Spleen (tissue), 11 donors: ENCODE results near the gene FBLN2. TPM values are rescaled to one million over a fixed set of nuclear protein-coding genes. Genes with fewer than 3 reads are reported as not detected.

Source experiments
- DNase-seq: peaks from one replicate; pipeline ENCODE4 v3.0.0-alpha.2; 2020
- H3K27ac ChIP-seq, 8 donors: fragments of 200-600 bp; sonication (generic) in 7 of 8; 1 replicate in 4 of 8; 2 replicates in 4 of 8; pipeline versions ENCODE4 v1.5.0 to v1.8.0; 2016 to 2021; ENCODE audit warnings: inconsistent platforms in 4 of 8, mild to moderate bottlenecking in 4 of 8, moderate library complexity in 1 of 8
- H3K27me3 ChIP-seq, 7 donors: fragments of 200-600 bp; sonication (generic) in 6 of 7; replicated peaks in 1 of 7; 1 replicate in 4 of 7; 2 replicates in 3 of 7; pipeline versions ENCODE4 v1.5.0 to v1.8.0; 2016 to 2021; ENCODE audit warnings: inconsistent platforms in 3 of 7, mild to moderate bottlenecking in 1 of 7
- H3K36me3 ChIP-seq, 6 donors: fragments of 200-600 bp; sonication (generic) in 5 of 6; 1 replicate in 4 of 6; 2 replicates in 2 of 6; pipeline versions ENCODE4 v1.5.0 to v1.8.0; 2016 to 2021; ENCODE audit warnings: inconsistent platforms in 2 of 6
- H3K4me1 ChIP-seq, 6 donors: fragments of 200-600 bp; sonication (generic) in 5 of 6; 1 replicate in 3 of 6; 2 replicates in 3 of 6; pipeline versions ENCODE4 v1.5.0 to v1.8.0; 2016 to 2021; ENCODE audit warnings: inconsistent platforms in 3 of 6
- H3K4me3 ChIP-seq, 8 donors: fragments of 200-600 bp; sonication (generic) in 7 of 8; 1 replicate in 4 of 8; 2 replicates in 4 of 8; pipeline versions ENCODE4 v1.5.0 to v1.8.0; 2016 to 2021; ENCODE audit warnings: inconsistent platforms in 4 of 8, mild to moderate bottlenecking in 4 of 8, moderate library complexity in 2 of 8
- H3K9me3 ChIP-seq, 8 donors: fragments of 200-600 bp; sonication (generic) in 7 of 8; 1 replicate in 4 of 8; 2 replicates in 4 of 8; pipeline versions ENCODE4 v1.5.0 to v1.8.0; 2016 to 2021; ENCODE audit warnings: inconsistent platforms in 4 of 8
- POLR2A ChIP-seq, 3 donors: fragments of 450-650 bp; IDR thresholded peaks; one replicate each; pipeline ENCODE4 v1.5.1; 2017; ENCODE audit warnings: antibody characterized with exemption in 3 of 3, mild to moderate bottlenecking in 1 of 3
- POLR2AphosphoS5 ChIP-seq, 3 donors: sonication (generic); formaldehyde crosslinking; IDR thresholded peaks; one replicate each; pipeline ENCODE4 v1.5.1; 2017; ENCODE audit warnings: antibody characterized with exemption in 3 of 3
- WGBS, 5 donors: extraction: QIAGEN DNeasy Blood & Tissue Kit in 3 of 5; methylation state at CpG; one replicate each; pipeline versions ENCODE4 v1.1.5 to v1.1.7; 2013 to 2018; 5-methylcytosine and 5-hydroxymethylcytosine counted together
- intact Hi-C: fragments of 100-400 bp; cut with DNase I; formaldehyde crosslinking; loops from one replicate; pipeline ENCODE4 v1.15.0; 2023; ENCODE audit warnings: low total_unique reads
- polyA plus RNA-seq, 3 donors: library from polyadenylated mRNA; stranded (reverse); fragments of 200-250 nt; gene quantifications; one replicate each; pipeline ENCODE4 v1.2.1, GENCODE V29; 2013
- total RNA-seq, 7 donors: library from RNA; depleted of rRNA in 3 of 7; stranded (reverse); fragments of >200 nt in 3 of 7; fragmentation: NEBNext Ultra II Directional in 4 of 7; extraction: Animal tissue kit (Norgen Biotek cat#: 25700) in 4 of 7; gene quantifications; one replicate each; pipeline versions ENCODE4 v1.1.0 to v1.2.1, GENCODE V29; 2016 to 2021
- TF ChIP-seq, protein P1 (sequence below), 11 experiments: fragments of 200-600 bp in 7 of 11; fragments of 450-650 bp in 4 of 11; sonication (generic) in 4 of 11; IDR thresholded peaks in 8 of 11; conservative IDR thresholded peaks in 3 of 11; 1 replicate in 7 of 11; 2 replicates in 4 of 11; pipeline versions ENCODE4 v1.4.0 to v1.8.0; 2016 to 2021; ENCODE audit warnings: antibody characterized with exemption in 11 of 11, inconsistent platforms in 4 of 11, mild to moderate bottlenecking in 1 of 11
- donor health status: healthy with polysubstance abuse.
- donor health status: DM: no; HTN: no; CAD: no; lungs with moderate emphysema.
- donor health status: DM: no; HTN: no; CAD: no.
- donor health status: Bipolar disorder and iron deficiency.
- donor health status: healthy.
- donor health status: DM: no; HTN: no; CAD: no.
- donor health status: DM: yes; HTN: yes; CAD: no.

FBLN2 gene
- total and polyA plus RNA-seq, 10 donors: 6.1 to 28.2 (median 12.5) TPM

DNA sequence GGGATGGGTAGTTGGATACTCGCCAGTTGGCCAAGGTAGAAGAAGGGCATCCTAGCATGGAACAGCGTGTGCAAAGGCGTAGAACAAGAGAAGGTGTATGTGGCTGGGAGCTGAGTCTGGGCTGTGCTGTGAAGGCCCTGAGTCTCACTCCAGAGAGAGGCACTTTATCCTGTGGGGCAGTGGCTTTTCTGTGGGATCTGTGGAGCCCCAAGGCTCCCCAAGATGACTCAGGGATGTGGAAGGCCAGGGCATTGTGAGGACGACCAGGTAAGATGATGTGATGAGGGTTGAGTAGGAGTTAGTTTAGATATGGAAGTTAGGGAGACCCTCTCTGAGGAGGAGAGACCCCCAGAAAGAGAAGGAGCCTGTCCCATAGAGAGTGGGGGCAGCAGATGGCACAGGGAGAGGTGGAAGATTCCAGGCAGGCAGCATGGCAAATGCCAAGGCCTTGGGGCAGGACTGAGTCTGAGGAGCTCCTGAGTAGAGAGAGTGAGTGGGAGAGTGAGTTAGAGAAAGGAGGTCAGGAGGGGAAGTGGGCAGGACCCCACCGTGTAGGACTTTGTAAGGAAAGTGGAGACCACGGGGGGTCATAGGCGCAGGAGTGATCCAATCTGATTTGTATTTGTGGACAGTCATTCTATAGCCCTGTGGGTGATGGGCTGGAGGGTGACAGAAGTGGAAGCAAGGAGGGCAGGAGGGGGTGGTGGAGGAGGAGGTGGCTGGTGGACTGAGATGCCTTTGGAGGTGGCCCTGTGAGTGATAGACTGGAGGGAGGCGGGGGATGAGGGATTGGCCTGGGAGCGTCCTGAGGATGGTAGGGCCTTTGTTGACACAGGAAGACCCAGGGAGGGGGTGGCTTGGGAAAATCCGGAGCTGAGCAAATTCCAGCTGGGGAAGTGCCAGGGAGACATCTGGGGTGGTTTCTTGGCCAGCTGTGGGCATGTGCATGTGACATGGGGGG lies 50.3 kb downstream of the FBLN2 start:
- H3K9me3 ChIP-seq: no peaks in the 10 kb centered on the region
- peak; percentile 40 for DNase-seq
- H3K4me1 ChIP-seq: no peaks in the 10 kb centered on the region
- 69 to 82% (median 75%) methylated on average over 10 of the region's 10 CpGs for WGBS, 5 donors
- no peak for TF ChIP-seq POLR2AphosphoS5 (IDR thresholded peaks at IDR 0.05)
- TF ChIP-seq, protein P1, sequence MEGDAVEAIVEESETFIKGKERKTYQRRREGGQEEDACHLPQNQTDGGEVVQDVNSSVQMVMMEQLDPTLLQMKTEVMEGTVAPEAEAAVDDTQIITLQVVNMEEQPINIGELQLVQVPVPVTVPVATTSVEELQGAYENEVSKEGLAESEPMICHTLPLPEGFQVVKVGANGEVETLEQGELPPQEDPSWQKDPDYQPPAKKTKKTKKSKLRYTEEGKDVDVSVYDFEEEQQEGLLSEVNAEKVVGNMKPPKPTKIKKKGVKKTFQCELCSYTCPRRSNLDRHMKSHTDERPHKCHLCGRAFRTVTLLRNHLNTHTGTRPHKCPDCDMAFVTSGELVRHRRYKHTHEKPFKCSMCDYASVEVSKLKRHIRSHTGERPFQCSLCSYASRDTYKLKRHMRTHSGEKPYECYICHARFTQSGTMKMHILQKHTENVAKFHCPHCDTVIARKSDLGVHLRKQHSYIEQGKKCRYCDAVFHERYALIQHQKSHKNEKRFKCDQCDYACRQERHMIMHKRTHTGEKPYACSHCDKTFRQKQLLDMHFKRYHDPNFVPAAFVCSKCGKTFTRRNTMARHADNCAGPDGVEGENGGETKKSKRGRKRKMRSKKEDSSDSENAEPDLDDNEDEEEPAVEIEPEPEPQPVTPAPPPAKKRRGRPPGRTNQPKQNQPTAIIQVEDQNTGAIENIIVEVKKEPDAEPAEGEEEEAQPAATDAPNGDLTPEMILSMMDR (IDR thresholded peaks at IDR 0.05 in 8 of 11, conservative IDR thresholded peaks at IDR 0.05 in 3 of 11): no peak
- TF ChIP-seq POLR2A (IDR thresholded peaks at IDR 0.05): no peak
- intact Hi-C loops: no loop called here
- no peak overlapping the region for H3K4me3 ChIP-seq
- H3K27me3 ChIP-seq: peaks cover 0 to 18% (median 0%) of the 10 kb centered on the region in 7 donors
- no peak overlapping the region for H3K27ac ChIP-seq
- H3K36me3 ChIP-seq: no peaks in the 10 kb centered on the region

DNA sequence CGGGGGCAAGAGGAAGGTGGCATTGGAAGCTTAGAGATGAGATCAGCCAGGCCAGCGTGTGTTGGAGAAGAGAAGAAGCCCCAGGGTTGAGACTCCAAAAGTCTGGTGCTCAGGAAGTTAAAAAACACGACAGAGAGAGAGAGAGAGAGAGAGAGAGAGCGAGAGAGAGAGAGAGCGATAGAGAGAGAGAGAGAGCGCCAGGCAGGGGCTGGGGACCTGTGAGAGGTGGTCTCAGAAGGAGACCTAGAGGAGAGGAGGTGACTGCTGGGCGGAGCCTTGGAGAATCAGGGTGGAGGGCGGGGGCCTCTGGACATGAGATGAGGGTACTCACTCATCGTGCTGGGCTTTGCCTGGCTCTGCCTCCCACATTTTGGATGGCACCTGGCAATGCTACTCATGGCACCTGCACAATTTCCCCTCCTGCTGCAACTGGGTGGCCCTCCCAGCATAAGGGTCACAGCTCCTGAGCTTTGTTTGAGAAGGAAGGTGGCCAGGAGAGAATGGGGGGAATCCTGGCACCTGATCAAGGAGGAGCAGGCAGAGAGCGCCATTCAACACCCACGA lies 51.0 kb downstream of the FBLN2 start:
- H3K9me3 ChIP-seq: no peaks in the 10 kb centered on the region
- peak; percentile 61 for DNase-seq
- no peaks in the 10 kb centered on the region for H3K36me3 ChIP-seq
- H3K27ac ChIP-seq: no peak overlapping the region
- peaks cover 0 to 11% (median 0%) of the 10 kb centered on the region in 7 donors for H3K27me3 ChIP-seq
- 73 to 82% (median 77%) methylated on average over 10 to 11 of the region's 11 CpGs for WGBS, 5 donors
- H3K4me1 ChIP-seq: no peaks in the 10 kb centered on the region
- no peak overlapping the region for H3K4me3 ChIP-seq
- TF ChIP-seq, protein P1 (IDR thresholded peaks at IDR 0.05 in 8 of 11, conservative IDR thresholded peaks at IDR 0.05 in 3 of 11): no peak
- no peak for TF ChIP-seq POLR2AphosphoS5 (IDR thresholded peaks at IDR 0.05)
- TF ChIP-seq POLR2A (IDR thresholded peaks at IDR 0.05): no peak
- intact Hi-C loops: no loop called here

DNA sequence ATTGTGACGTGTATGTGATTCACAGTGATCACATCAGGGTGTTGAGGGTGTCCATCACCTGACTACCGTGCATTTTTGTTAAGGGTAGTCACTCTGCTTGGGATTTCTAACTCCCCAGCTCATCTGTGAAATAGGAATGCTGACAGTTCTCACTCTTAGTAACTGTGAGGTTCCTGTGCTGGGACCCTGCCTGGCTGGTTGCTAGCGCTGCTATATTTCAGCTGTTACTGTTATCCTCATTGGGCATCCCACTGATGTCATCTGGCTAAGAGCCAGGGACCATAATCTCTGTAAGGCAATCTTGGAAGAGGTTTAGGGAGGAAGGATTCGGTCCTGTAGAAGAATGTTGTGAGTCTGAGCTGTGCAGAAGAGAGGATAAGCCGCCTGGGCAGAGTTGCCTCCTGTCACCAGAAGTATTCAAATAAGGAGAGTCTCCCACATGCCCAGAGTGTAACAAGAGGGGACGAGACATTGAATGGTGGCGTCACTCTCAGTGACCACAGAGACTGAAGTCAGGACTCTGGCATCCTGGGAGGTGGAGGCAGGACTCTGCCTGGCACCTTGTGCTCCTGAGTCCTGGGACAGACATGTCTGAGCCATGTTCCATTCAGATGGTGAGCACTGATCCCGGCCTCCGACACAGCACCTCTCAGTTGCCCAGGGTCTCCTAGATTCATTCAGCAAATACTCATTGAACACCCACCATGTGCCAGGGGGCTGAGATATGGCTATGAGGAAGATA lies 52.2 kb downstream of the FBLN2 start:
- TF ChIP-seq, protein P1 (IDR thresholded peaks at IDR 0.05 in 8 of 11, conservative IDR thresholded peaks at IDR 0.05 in 3 of 11): no peak
- TF ChIP-seq POLR2A (IDR thresholded peaks at IDR 0.05) (no peak), POLR2AphosphoS5 (IDR thresholded peaks at IDR 0.05) (no peak)
- no peaks in the 10 kb centered on the region for H3K36me3 ChIP-seq
- 74 to 87% (median 83%) methylated on average over 9 of the region's 9 CpGs for WGBS, 5 donors
- peaks cover 0 to 7% (median 0%) of the 10 kb centered on the region in 7 donors for H3K27me3 ChIP-seq
- no peak overlapping the region for H3K27ac ChIP-seq
- intact Hi-C loops: no loop called here
- peak; percentile 62 for DNase-seq
- H3K4me1 ChIP-seq: no peaks in the 10 kb centered on the region
- H3K4me3 ChIP-seq: no peak overlapping the region
- H3K9me3 ChIP-seq: no peaks in the 10 kb centered on the region
